Measurements from ENCODE around the gene ATG7. TPM values are rescaled to one million over a fixed set of nuclear protein-coding genes. Genes with fewer than 3 reads are reported as not detected.
A peak's percentile ranks its signal among the peaks of the same experiment; 100 is the strongest.

Gene ATG7
- total RNA-seq, 1 donor from 2014 or later, result 53.5 TPM

GRCh38 chr3:11467875-11468274 is 195.7 kb downstream of the ATG7 start:
- peaks cover 4% of the 10 kb centered on the region for H3K4me1 ChIP-seq
- H3K27ac ChIP-seq, result no peak overlapping the region
- H3K4me2 ChIP-seq, result no peak overlapping the region
- no peak overlapping the region for H3K4me3 ChIP-seq
- no peaks in the 10 kb centered on the region for H3K36me3 ChIP-seq
- H3K4me3 Mint-ChIP-seq, result no peak overlapping the region
- H3K27me3 ChIP-seq, result no peaks in the 10 kb centered on the region
- peaks cover 31% of the 10 kb centered on the region for H3K4me1 Mint-ChIP-seq
- H3K9me3 ChIP-seq (ENCODE audit: low read depth), result no peaks in the 10 kb centered on the region
- H3K9ac ChIP-seq, result no peak overlapping the region
- TF ChIP-seq CTCF (IDR thresholded peaks at IDR 0.05) (no peak), EZH2 (IDR thresholded peaks at IDR 0.05) (no peak), EZH2phosphoT487 (IDR thresholded peaks at IDR 0.05) (no peak)
- no peaks in the 10 kb centered on the region for H4K20me1 ChIP-seq (ENCODE audit: low read depth)
- H3K27me3 Mint-ChIP-seq (ENCODE audit: insufficient read depth, low read depth), result peaks cover 3% of the 10 kb centered on the region
- H3K36me3 Mint-ChIP-seq, result peaks cover 1% of the 10 kb centered on the region
- H3F3A ChIP-seq (ENCODE audit: low read depth), result no peaks in the 10 kb centered on the region
- no peak overlapping the region for H2AFZ ChIP-seq (replicated peaks)
- H3K9me3 Mint-ChIP-seq, result no peaks in the 10 kb centered on the region
- no peaks in the 10 kb centered on the region for H3K79me2 ChIP-seq (ENCODE audit: low read depth)
- peak overlapping the region; percentile 63 for H3K27ac Mint-ChIP-seq
- DNase-seq (ENCODE audit: low spot score), result no peak

- Histone ChIP-seq H3K9ac (no peak overlapping the region), H3K4me2 (no peak overlapping the region), H3K27me3 (no peaks in the 10 kb centered on the region), H3K4me1 (peaks cover 2% of the 10 kb centered on the region), H3K36me3 (no peaks in the 10 kb centered on the region), H3K27ac (no peak overlapping the region), H4K20me1 (ENCODE audit: low read depth) (no peaks in the 10 kb centered on the region), H3K9me3 (ENCODE audit: low read depth) (no peaks in the 10 kb centered on the region), H3K79me2 (ENCODE audit: low read depth) (no peaks in the 10 kb centered on the region), H2AFZ (replicated peaks) (no peak overlapping the region), H3F3A (ENCODE audit: low read depth) (no peaks in the 10 kb centered on the region), H3K4me3 (no peak overlapping the region)
- Mint-ChIP-seq H3K27ac (no peak overlapping the region), H3K36me3 (no peaks in the 10 kb centered on the region), H3K9me3 (no peaks in the 10 kb centered on the region), H3K4me3 (no peak overlapping the region), H3K27me3 (ENCODE audit: insufficient read depth, low read depth) (no peaks in the 10 kb centered on the region), H3K4me1 (peaks cover 28% of the 10 kb centered on the region)
- DNase-seq (ENCODE audit: low spot score), result no peak
- no peak for TF ChIP-seq CTCF (IDR thresholded peaks at IDR 0.05)
- no peak for TF ChIP-seq EZH2phosphoT487 (IDR thresholded peaks at IDR 0.05)
- no peak for TF ChIP-seq EZH2 (IDR thresholded peaks at IDR 0.05)
These were observed 198.0 kb downstream of the ATG7 start for GRCh38 chr3:11470031-11470853.

- no peak overlapping the region for H2AFZ ChIP-seq (replicated peaks)
- no peaks in the 10 kb centered on the region for H3K27me3 Mint-ChIP-seq (ENCODE audit: insufficient read depth, low read depth)
- no peaks in the 10 kb centered on the region for H4K20me1 ChIP-seq (ENCODE audit: low read depth)
- peaks cover 25% of the 10 kb centered on the region for H3K4me1 ChIP-seq
- no peaks in the 10 kb centered on the region for H3K79me2 ChIP-seq (ENCODE audit: low read depth)
- no peak for TF ChIP-seq EZH2phosphoT487 (IDR thresholded peaks at IDR 0.05)
- no peak for TF ChIP-seq CTCF (IDR thresholded peaks at IDR 0.05)
- no peak for TF ChIP-seq EZH2 (IDR thresholded peaks at IDR 0.05)
- no peak overlapping the region for H3K4me2 ChIP-seq
- H3K36me3 Mint-ChIP-seq, result no peaks in the 10 kb centered on the region
- no peaks in the 10 kb centered on the region for H3F3A ChIP-seq (ENCODE audit: low read depth)
- H3K27me3 ChIP-seq, result no peaks in the 10 kb centered on the region
- H3K27ac ChIP-seq, result no peak overlapping the region
- H3K4me3 ChIP-seq, result no peak overlapping the region
- peak overlapping the region; percentile 18 for H3K27ac Mint-ChIP-seq
- H3K4me3 Mint-ChIP-seq, result no peak overlapping the region
- H3K9me3 Mint-ChIP-seq, result no peaks in the 10 kb centered on the region
- H3K4me1 Mint-ChIP-seq, result peaks cover 52% of the 10 kb centered on the region
- no peak overlapping the region for H3K9ac ChIP-seq
- no peak for DNase-seq (ENCODE audit: low spot score)
- H3K36me3 ChIP-seq, result no peaks in the 10 kb centered on the region
- H3K9me3 ChIP-seq (ENCODE audit: low read depth), result no peaks in the 10 kb centered on the region
These were observed 203.1 kb downstream of the ATG7 start for GRCh38 chr3:11475324-11475723.

Data from neural progenitor cell (in vitro differentiated cells).